HEK293 (cell line): ENCODE results near the gene MUC5AC.

Source experiments
- CTCF ChIA-PET: fragments of 350-600 bp; formaldehyde crosslinking; extraction: SDS; loops from one replicate; lab custom pipeline; 2021; ENCODE audit warnings: antibody characterized with exemption; lab: Yijun Ruan, JAX
- POLR2A ChIA-PET: fragments of 300-600 bp; formaldehyde crosslinking; extraction: SDS; loops from one replicate; lab custom pipeline; 2020; ENCODE audit warnings: antibody characterized with exemption, inconsistent platforms; lab: Yijun Ruan, JAX
- H3K27ac ChIP-seq: fragments of 200-500 bp; sonication (Bioruptor generic); 2 replicates; pipeline ENCODE4 v1.5.1; 2014; ENCODE audit warnings: low read depth, low read length, control low read depth, inconsistent platforms; ENCODE audit errors: extremely low read depth
- H3K36me3 ChIP-seq, 2 experiments: fragments of 200-500 bp in 1 of 2; sonication (Bioruptor generic) in 1 of 2; 1 replicate in 1 of 2; 2 replicates in 1 of 2; pipeline ENCODE4 v1.5.1; 2014 to 2017; ENCODE audit warnings: inconsistent platforms in 2 of 2, low read length in 2 of 2; ENCODE audit not compliant: control insufficient read depth in 2 of 2, insufficient read depth in 1 of 2
- H3K4me1 ChIP-seq: fragments of 200-500 bp; sonication (Bioruptor generic); 2 replicates; pipeline ENCODE4 v1.5.1; 2014; ENCODE audit warnings: mild to moderate bottlenecking, low read length, inconsistent platforms; ENCODE audit not compliant: control insufficient read depth, insufficient read depth
- H3K4me3 ChIP-seq: 2 replicates; pipeline ENCODE4 v1.5.1; 2011; ENCODE audit warnings: low read depth, mild to moderate bottlenecking, control low read depth, low read length, moderate library complexity
- H3K9me3 ChIP-seq: fragments of 200-500 bp; sonication (Bioruptor generic); 2 replicates; pipeline ENCODE4 v1.5.1; 2014; ENCODE audit warnings: low read depth, low read length, inconsistent platforms; ENCODE audit not compliant: control insufficient read depth, insufficient read depth
- BCL11B ChIP-seq: fragments of 450-650 bp; formaldehyde crosslinking; IDR thresholded peaks from 2 replicates; pipeline ENCODE4 v1.5.1; 2016; ENCODE audit warnings: low read depth, missing biosample characterization, missing genetic modification characterization
- EGR2 ChIP-seq: fragments of 450-650 bp; formaldehyde crosslinking; IDR thresholded peaks from 2 replicates; pipeline ENCODE4 v1.5.1; 2016; ENCODE audit warnings: low read depth, missing biosample characterization, missing genetic modification characterization
- ZNF19 ChIP-seq: fragments of 450-650 bp; formaldehyde crosslinking; IDR thresholded peaks from 2 replicates; pipeline ENCODE4; 2016; ENCODE audit warnings: missing biosample characterization, missing genetic modification characterization, low read depth
- ZNF248 ChIP-seq: fragments of 450-650 bp; formaldehyde crosslinking; IDR thresholded peaks from 2 replicates; pipeline ENCODE4 v1.5.1; 2017; ENCODE audit warnings: missing biosample characterization, missing genetic modification characterization
- ZNF302 ChIP-seq: fragments of 450-650 bp; formaldehyde crosslinking; IDR thresholded peaks from 2 replicates; pipeline ENCODE4 v1.5.1; 2016; ENCODE audit warnings: missing biosample characterization, missing genetic modification characterization, low read depth
- ZNF37A ChIP-seq: fragments of 450-650 bp; IDR thresholded peaks from 2 replicates; pipeline ENCODE4 v1.5.1; 2018; ENCODE audit warnings: missing biosample characterization, missing genetic modification characterization
- ZNF510 ChIP-seq: fragments of 450-650 bp; formaldehyde crosslinking; IDR thresholded peaks from 2 replicates; pipeline ENCODE4 v1.5.1; 2018; ENCODE audit warnings: mild to moderate bottlenecking, missing genetic modification characterization, missing biosample characterization; ENCODE audit not compliant: insufficient replicate concordance
- ZNF701 ChIP-seq: fragments of 450-650 bp; formaldehyde crosslinking; IDR thresholded peaks from 2 replicates; pipeline ENCODE4 v1.5.1; 2016; ENCODE audit warnings: missing biosample characterization, missing genetic modification characterization
- ZNF792 ChIP-seq: fragments of 450-650 bp; formaldehyde crosslinking; IDR thresholded peaks from 2 replicates; pipeline ENCODE4 v1.5.1; 2016; ENCODE audit warnings: missing biosample characterization, missing genetic modification characterization
- TF ChIP-seq, protein P1 (sequence below): fragments of 450-650 bp; formaldehyde crosslinking; IDR thresholded peaks from 2 replicates; pipeline ENCODE4 v1.5.1; 2017; ENCODE audit warnings: missing biosample characterization, missing genetic modification characterization
- TF ChIP-seq, protein P2 (sequence below): fragments of 450-650 bp; formaldehyde crosslinking; IDR thresholded peaks from 2 replicates; pipeline ENCODE4 v1.5.1; 2017; ENCODE audit warnings: missing biosample characterization, missing genetic modification characterization
- TF ChIP-seq, protein P3 (sequence below): fragments of 450-650 bp; formaldehyde crosslinking; IDR thresholded peaks from 2 replicates; pipeline ENCODE4 v1.5.1; 2016; ENCODE audit warnings: missing biosample characterization, missing genetic modification characterization
- TF ChIP-seq, protein P4 (sequence below): fragments of 450-650 bp; formaldehyde crosslinking; IDR thresholded peaks from 2 replicates; pipeline ENCODE4 v1.5.1; 2016; ENCODE audit warnings: missing biosample characterization, missing genetic modification characterization
- TF ChIP-seq, protein P5 (sequence below): IDR thresholded peaks from 2 replicates; pipeline ENCODE4 v1.6.1; 2011; ENCODE audit warnings: mild to moderate bottlenecking, low read depth, low read length, borderline replicate concordance
- TF ChIP-seq, protein P6 (sequence below): fragments of 450-650 bp; formaldehyde crosslinking; IDR thresholded peaks from 2 replicates; pipeline ENCODE4 v1.5.1; 2016; ENCODE audit warnings: missing biosample characterization, missing genetic modification characterization

The MUC5AC gene

DNA sequence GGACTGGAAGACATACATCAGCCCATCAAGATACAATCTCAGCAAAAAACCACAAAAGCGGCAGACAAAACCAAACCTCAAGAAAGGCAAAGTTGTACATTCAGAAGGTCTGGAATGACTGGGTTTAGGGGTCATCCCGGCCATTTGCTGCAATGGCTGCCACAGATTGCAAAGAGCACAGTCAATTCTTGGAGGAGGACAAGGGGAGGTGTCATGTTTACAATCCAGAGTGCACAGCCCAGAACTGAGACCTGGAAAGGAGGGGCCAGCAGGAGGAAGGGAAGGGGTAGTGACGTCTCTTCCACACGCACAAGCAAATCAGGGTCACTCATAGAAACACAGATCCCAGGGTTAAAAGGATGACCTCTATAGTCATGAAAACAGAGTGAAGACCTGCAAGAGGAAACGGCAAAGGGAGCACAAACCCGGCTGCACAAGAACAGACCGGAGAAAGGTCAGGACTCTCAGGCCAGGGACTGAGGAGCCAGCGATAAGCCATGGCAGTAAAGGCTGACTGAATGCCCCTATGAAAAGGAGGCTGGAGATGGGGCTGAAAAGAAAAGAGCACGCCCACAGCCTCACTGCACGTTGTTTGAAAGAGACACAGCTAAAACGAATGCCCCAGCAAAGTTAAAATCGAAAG, 18.2 kb upstream of the MUC5AC start (continued):
- TF ChIP-seq, protein P1, sequence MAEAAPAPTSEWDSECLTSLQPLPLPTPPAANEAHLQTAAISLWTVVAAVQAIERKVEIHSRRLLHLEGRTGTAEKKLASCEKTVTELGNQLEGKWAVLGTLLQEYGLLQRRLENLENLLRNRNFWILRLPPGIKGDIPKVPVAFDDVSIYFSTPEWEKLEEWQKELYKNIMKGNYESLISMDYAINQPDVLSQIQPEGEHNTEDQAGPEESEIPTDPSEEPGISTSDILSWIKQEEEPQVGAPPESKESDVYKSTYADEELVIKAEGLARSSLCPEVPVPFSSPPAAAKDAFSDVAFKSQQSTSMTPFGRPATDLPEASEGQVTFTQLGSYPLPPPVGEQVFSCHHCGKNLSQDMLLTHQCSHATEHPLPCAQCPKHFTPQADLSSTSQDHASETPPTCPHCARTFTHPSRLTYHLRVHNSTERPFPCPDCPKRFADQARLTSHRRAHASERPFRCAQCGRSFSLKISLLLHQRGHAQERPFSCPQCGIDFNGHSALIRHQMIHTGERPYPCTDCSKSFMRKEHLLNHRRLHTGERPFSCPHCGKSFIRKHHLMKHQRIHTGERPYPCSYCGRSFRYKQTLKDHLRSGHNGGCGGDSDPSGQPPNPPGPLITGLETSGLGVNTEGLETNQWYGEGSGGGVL (tag by site-specific recombination) = no peak
- TF ChIP-seq ZNF302 = no peak
- TF ChIP-seq, all 188 proteins: peak for 0

DNA sequence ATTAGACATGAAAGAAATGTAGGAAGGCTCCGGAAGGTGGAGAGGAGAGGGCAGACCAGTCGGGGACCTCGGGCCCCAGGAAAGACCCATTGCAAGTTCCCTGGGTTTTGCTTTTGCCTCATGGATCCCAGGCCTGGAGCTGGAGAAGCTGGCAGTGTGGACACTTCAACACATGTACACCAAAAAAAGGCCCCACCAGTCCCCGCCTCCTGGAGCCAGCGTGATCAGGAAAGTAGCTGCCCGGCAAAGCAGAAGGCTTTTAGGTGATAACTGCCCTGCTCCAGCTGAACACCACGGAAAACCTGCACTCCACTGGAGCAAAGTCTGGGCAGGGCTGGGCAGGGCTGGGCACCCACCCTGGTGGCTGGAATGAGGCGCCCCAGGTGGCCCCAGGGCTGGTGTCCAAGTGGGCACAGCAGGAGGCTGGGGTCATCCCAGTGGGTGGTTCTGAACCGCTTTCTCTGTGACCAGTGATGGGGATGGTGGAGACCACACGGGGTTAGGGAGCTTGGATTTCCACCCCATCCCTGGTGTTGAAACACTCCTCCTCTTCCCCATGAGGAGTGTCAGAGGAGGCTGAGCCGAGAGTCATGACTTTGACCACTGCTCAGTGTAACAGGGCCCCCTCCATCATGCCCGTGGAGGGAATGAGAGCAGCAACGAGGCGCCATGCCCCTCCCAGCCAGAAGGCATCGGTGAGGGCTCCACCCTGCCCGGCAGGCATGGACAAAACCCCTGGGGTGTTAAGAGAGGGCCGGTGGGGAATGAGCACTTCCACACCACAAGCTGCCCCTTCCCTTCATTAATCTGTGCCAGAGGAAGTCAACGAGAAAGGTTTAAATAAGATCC, 16.9 kb upstream of the MUC5AC start:
- Histone ChIP-seq H3K9me3 (no peaks in the 10 kb centered on the region), H3K36me3 (no peaks in the 10 kb centered on the region), H3K4me1 (no peaks in the 10 kb centered on the region), H3K27ac (no peak overlapping the region), H3K4me3 (no peak overlapping the region)
- ChIA-PET CTCF (interaction anchor here (0.6 to 1.2 kb wide), 4 partner anchors 25 to 486 kb away, joined by 3 to 4 read pairs (median 4); no protein-coding TSS in a partner anchor), POLR2A (no interaction called here)
- TF ChIP-seq, protein P2, sequence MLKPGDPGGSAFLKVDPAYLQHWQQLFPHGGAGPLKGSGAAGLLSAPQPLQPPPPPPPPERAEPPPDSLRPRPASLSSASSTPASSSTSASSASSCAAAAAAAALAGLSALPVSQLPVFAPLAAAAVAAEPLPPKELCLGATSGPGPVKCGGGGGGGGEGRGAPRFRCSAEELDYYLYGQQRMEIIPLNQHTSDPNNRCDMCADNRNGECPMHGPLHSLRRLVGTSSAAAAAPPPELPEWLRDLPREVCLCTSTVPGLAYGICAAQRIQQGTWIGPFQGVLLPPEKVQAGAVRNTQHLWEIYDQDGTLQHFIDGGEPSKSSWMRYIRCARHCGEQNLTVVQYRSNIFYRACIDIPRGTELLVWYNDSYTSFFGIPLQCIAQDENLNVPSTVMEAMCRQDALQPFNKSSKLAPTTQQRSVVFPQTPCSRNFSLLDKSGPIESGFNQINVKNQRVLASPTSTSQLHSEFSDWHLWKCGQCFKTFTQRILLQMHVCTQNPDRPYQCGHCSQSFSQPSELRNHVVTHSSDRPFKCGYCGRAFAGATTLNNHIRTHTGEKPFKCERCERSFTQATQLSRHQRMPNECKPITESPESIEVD (tag by site-specific recombination) = no peak
- TF ChIP-seq ZNF248 (tag by site-specific recombination) (no peak), ZNF792 (tag by site-specific recombination) (no peak), EGR2 (tag by site-specific recombination) (no peak), ZNF37A (tag by site-specific recombination) (no peak)
- TF ChIP-seq, protein P3, sequence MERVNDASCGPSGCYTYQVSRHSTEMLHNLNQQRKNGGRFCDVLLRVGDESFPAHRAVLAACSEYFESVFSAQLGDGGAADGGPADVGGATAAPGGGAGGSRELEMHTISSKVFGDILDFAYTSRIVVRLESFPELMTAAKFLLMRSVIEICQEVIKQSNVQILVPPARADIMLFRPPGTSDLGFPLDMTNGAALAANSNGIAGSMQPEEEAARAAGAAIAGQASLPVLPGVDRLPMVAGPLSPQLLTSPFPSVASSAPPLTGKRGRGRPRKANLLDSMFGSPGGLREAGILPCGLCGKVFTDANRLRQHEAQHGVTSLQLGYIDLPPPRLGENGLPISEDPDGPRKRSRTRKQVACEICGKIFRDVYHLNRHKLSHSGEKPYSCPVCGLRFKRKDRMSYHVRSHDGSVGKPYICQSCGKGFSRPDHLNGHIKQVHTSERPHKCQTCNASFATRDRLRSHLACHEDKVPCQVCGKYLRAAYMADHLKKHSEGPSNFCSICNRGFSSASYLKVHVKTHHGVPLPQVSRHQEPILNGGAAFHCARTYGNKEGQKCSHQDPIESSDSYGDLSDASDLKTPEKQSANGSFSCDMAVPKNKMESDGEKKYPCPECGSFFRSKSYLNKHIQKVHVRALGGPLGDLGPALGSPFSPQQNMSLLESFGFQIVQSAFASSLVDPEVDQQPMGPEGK (tag by site-specific recombination) = no peak
- TF ChIP-seq, protein P4, sequence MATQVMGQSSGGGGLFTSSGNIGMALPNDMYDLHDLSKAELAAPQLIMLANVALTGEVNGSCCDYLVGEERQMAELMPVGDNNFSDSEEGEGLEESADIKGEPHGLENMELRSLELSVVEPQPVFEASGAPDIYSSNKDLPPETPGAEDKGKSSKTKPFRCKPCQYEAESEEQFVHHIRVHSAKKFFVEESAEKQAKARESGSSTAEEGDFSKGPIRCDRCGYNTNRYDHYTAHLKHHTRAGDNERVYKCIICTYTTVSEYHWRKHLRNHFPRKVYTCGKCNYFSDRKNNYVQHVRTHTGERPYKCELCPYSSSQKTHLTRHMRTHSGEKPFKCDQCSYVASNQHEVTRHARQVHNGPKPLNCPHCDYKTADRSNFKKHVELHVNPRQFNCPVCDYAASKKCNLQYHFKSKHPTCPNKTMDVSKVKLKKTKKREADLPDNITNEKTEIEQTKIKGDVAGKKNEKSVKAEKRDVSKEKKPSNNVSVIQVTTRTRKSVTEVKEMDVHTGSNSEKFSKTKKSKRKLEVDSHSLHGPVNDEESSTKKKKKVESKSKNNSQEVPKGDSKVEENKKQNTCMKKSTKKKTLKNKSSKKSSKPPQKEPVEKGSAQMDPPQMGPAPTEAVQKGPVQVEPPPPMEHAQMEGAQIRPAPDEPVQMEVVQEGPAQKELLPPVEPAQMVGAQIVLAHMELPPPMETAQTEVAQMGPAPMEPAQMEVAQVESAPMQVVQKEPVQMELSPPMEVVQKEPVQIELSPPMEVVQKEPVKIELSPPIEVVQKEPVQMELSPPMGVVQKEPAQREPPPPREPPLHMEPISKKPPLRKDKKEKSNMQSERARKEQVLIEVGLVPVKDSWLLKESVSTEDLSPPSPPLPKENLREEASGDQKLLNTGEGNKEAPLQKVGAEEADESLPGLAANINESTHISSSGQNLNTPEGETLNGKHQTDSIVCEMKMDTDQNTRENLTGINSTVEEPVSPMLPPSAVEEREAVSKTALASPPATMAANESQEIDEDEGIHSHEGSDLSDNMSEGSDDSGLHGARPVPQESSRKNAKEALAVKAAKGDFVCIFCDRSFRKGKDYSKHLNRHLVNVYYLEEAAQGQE (tag by site-specific recombination) = no peak

DNA sequence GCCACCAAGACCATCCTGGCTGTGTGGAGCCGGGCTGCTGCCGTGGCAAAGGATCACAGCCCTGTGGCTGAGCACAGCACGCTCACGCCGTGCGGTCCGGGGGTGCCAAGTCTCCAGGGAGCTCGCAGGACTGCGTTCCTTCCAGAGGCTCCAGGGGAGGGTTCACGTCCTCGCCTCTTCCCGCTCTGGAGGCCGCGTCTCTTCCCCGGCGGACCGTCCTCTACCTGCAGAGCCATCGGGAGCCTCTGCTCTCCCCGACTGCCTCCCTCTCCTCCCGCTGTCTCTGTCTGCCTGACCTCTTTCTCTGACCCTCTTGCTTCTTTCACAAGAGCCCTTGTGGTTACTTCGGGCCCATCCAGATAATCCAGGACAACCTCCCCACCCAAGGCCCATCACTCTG, 11.4 kb upstream of the MUC5AC start:
- Histone ChIP-seq H3K4me1 (no peaks in the 10 kb centered on the region), H3K27ac (no peak overlapping the region), H3K36me3 (no peaks in the 10 kb centered on the region), H3K9me3 (no peaks in the 10 kb centered on the region), H3K4me3 (no peak overlapping the region)
- ChIA-PET CTCF (no interaction called here), POLR2A (no interaction called here)
- TF ChIP-seq, protein P5, sequence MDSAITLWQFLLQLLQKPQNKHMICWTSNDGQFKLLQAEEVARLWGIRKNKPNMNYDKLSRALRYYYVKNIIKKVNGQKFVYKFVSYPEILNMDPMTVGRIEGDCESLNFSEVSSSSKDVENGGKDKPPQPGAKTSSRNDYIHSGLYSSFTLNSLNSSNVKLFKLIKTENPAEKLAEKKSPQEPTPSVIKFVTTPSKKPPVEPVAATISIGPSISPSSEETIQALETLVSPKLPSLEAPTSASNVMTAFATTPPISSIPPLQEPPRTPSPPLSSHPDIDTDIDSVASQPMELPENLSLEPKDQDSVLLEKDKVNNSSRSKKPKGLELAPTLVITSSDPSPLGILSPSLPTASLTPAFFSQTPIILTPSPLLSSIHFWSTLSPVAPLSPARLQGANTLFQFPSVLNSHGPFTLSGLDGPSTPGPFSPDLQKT = no peak
- TF ChIP-seq ZNF510 (tag by site-specific recombination) (no peak), BCL11B (tag by site-specific recombination) (no peak), ZNF701 (tag by site-specific recombination) (no peak), ZNF19 (no peak)
- TF ChIP-seq, protein P6, sequence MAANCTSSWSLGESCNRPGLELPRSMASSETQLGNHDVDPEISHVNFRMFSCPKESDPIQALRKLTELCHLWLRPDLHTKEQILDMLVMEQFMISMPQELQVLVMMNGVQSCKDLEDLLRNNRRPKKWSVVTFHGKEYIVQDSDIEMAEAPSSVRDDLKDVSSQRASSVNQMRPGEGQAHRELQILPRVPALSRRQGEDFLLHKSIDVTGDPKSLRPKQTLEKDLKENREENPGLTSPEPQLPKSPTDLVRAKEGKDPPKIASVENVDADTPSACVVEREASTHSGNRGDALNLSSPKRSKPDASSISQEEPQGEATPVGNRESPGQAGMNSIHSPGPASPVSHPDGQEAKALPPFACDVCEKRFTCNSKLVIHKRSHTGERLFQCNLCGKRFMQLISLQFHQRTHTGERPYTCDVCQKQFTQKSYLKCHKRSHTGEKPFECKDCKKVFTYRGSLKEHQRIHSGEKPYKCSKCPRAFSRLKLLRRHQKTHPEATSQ (tag by site-specific recombination) = no peak
